Measurements from ENCODE around the gene CCDC120. TPM values are rescaled to one million over a fixed set of nuclear protein-coding genes. Genes with fewer than 3 reads are reported as not detected.

CCDC120 gene
- total and polyA plus RNA-seq, 8 donors: 2.3 to 25.4 (median 5.3) TPM

DNA sequence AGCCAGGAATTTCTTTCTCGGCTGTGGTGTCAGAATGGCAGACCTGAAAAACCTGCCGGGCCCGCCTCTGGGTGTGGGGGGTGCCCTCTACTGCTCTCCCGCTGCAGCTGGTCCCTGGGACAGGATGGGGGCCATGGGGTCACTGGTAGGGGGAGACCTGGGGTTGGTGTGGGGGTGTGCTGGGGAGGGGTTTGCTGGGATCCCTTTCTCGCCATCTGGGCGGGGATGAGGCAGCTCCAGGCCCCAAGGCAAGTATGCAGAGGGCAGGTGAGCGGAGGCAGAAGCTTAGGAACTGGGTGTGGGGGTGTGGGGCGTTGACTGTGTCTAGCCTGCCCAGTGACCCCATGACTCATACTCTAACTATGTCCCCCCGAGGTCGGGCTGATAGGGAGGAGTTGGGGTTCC lies 884 bp downstream of the CCDC120 start:
- TF ChIP-seq, protein P1, sequence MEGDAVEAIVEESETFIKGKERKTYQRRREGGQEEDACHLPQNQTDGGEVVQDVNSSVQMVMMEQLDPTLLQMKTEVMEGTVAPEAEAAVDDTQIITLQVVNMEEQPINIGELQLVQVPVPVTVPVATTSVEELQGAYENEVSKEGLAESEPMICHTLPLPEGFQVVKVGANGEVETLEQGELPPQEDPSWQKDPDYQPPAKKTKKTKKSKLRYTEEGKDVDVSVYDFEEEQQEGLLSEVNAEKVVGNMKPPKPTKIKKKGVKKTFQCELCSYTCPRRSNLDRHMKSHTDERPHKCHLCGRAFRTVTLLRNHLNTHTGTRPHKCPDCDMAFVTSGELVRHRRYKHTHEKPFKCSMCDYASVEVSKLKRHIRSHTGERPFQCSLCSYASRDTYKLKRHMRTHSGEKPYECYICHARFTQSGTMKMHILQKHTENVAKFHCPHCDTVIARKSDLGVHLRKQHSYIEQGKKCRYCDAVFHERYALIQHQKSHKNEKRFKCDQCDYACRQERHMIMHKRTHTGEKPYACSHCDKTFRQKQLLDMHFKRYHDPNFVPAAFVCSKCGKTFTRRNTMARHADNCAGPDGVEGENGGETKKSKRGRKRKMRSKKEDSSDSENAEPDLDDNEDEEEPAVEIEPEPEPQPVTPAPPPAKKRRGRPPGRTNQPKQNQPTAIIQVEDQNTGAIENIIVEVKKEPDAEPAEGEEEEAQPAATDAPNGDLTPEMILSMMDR (IDR thresholded peaks at IDR 0.05): no peak
- TF ChIP-seq POLR2AphosphoS5 (IDR thresholded peaks at IDR 0.05): no peak
- no peak for TF ChIP-seq EP300 (IDR thresholded peaks at IDR 0.05)
- no peak for TF ChIP-seq POLR2A (IDR thresholded peaks at IDR 0.05)
- H3K4me3 ChIP-seq: peak overlapping the region; percentile 34 to 52 (median 40)
- H3K9me3 ChIP-seq: no peaks in the 10 kb centered on the region
- peaks cover 0 to 30% (median 26%) of the 10 kb centered on the region in 4 donors for H3K36me3 ChIP-seq
- 23 to 100% (median 45%) methylated on average over 3 to 10 of the region's 10 CpGs for WGBS, 5 donors
- H3K27me3 ChIP-seq: peaks cover 0 to 5% (median 0%) of the 10 kb centered on the region in 3 donors
- peak overlapping the region; percentile 68 to 84 (median 77) for H3K27ac ChIP-seq
- H3K4me1 ChIP-seq: peaks cover 0 to 4% (median 0%) of the 10 kb centered on the region in 4 donors
- DNase-seq: peak; percentile 38 to 62
- intact Hi-C loops (cut with DNase I; ENCODE audit: low total_unique reads): loop anchor here (10.0 kb wide), 1 partner anchor 65 kb away; the partner anchor contains the start of gene GPKOW

DNA sequence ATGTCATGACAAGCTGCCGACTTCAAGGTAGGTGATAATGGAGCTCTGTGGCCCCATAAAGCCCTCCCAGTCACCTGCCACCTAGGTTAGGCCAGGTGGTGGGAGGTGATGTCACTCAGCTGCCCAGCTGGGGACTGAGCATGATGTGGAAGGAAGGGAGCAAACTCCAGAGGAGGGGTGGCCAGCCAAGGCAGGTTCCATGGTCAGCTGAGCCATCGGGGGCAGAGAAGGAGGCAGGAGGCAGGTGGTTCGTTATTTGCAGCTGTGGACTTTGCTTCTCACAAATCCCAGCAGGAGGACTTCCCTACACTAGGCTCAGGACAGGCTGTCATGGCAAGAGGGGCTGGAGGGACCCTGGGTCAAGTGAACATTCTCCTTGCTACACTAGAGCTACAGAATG lies 2.1 kb downstream of the CCDC120 start:
- no peak for TF ChIP-seq POLR2A (IDR thresholded peaks at IDR 0.05)
- no peak for TF ChIP-seq EP300 (IDR thresholded peaks at IDR 0.05)
- no peak overlapping the region for H3K4me3 ChIP-seq
- H3K9me3 ChIP-seq: no peaks in the 10 kb centered on the region
- 0 to 84% (median 58%) methylated on average over 1 to 3 of the region's 3 CpGs for WGBS, 5 donors
- H3K36me3 ChIP-seq: peaks cover 0 to 43% (median 38%) of the 10 kb centered on the region in 4 donors
- no peaks in the 10 kb centered on the region for H3K4me1 ChIP-seq
- peaks cover 0 to 5% (median 0%) of the 10 kb centered on the region in 3 donors for H3K27me3 ChIP-seq
- intact Hi-C loops (cut with DNase I; ENCODE audit: low total_unique reads): loop anchor here (10.0 kb wide), 1 partner anchor 64 kb away; the partner anchor contains the start of gene GPKOW
- DNase-seq: no peak
- peak overlapping the region in 1 of 5 donors; percentile 84 for H3K27ac ChIP-seq

DNA sequence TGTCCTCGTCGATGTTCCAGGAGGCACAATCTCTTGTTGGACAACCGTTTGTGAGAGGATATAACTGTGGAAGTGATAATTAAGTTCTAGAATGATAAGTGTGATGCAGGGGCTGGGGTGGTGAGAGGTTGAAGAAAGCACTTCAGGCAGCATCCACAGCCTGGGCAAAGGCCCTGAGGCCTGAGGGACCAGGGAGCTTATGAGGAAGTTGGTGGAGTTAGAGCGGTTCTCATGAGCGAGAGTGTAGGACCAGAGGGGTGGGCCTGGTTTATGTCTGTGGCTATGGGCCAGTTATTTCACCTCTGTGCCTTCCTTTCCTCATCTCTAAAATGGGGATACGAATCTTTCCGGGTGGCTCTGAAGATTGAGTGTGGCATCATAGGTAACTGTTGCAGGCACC lies 2.7 kb downstream of the CCDC120 start:
- 83 to 87% (median 86%) methylated on average over 7 of the region's 7 CpGs for WGBS, 5 donors
- DNase-seq: no peak
- H3K4me1 ChIP-seq: no peaks in the 10 kb centered on the region
- intact Hi-C loops (cut with DNase I; ENCODE audit: low total_unique reads): loop anchor here (10.0 kb wide), 1 partner anchor 63 kb away; the partner anchor contains the start of gene GPKOW
- H3K36me3 ChIP-seq: peaks cover 0 to 46% (median 40%) of the 10 kb centered on the region in 4 donors
- H3K9me3 ChIP-seq: no peaks in the 10 kb centered on the region
- no peak overlapping the region for H3K4me3 ChIP-seq
- no peak overlapping the region for H3K27ac ChIP-seq
- TF ChIP-seq, protein P1 (IDR thresholded peaks at IDR 0.05): no peak
- TF ChIP-seq POLR2AphosphoS5 (IDR thresholded peaks at IDR 0.05) (no peak), POLR2A (IDR thresholded peaks at IDR 0.05) (no peak), EP300 (IDR thresholded peaks at IDR 0.05) (no peak)
- peaks cover 0 to 5% (median 0%) of the 10 kb centered on the region in 3 donors for H3K27me3 ChIP-seq

DNA sequence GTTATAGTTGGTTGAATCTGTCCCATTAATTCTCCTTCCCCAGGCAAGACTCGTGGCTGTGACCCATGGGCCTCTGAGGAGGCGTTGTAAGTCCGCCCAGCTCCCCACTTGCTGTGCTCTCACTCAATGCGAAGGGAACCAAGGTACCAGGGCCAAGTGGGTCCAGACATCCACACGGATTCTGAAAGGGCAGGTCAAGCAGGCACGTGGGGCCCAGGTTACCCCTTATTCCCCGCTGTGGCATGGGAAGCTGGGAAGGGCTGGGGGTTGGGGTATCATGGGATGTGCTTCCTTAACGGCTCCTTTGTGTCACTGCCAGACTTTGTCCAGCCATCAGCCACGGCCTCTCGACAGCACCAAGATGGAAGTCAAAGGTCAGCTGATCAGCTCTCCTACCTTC lies 3.1 kb downstream of the CCDC120 start:
- Histone ChIP-seq H3K4me3 (no peak overlapping the region), H3K4me1 (no peaks in the 10 kb centered on the region), H3K36me3 (peaks cover 0 to 50% (median 44%) of the 10 kb centered on the region in 4 donors), H3K27me3 (peaks cover 0 to 5% (median 0%) of the 10 kb centered on the region in 3 donors), H3K9me3 (no peaks in the 10 kb centered on the region), H3K27ac (no peak overlapping the region)
- 68 to 89% (median 76%) methylated on average over 7 to 10 of the region's 10 CpGs for WGBS, 5 donors
- intact Hi-C loops (cut with DNase I; ENCODE audit: low total_unique reads): loop anchor here (10.0 kb wide), 1 partner anchor 63 kb away; the partner anchor contains the start of gene GPKOW
- DNase-seq: no peak
- no peak for TF ChIP-seq POLR2A (IDR thresholded peaks at IDR 0.05)

DNA sequence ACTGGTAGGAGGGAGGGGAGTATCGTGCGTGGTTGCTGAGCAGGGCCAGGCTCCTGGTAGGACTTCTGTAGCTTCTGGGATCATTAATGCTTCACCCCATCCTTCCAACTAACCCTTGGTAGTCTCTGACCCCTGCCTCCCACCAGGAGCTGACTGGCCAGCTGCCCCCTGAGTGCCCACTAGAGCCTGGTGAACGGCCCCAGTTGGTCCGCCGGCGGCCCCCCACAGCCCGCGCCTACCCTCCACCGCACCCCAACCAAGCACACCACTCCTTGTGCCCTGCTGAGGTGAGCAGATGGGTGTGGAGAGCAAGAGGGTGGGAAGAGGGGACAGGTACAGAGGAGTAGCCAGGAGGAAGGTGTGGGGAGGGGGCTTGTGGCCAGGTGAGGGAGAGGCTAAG lies 4.9 kb downstream of the CCDC120 start:
- WGBS, 5 donors: 87 to 97% (median 94%) methylated on average over 6 to 9 of the region's 9 CpGs
- Histone ChIP-seq H3K27ac (no peak overlapping the region), H3K36me3 (peaks cover 0 to 64% (median 55%) of the 10 kb centered on the region in 4 donors), H3K4me3 (no peak overlapping the region), H3K27me3 (peaks cover 0 to 3% (median 0%) of the 10 kb centered on the region in 3 donors), H3K9me3 (no peaks in the 10 kb centered on the region), H3K4me1 (no peaks in the 10 kb centered on the region)
- intact Hi-C loops (cut with DNase I; ENCODE audit: low total_unique reads): loop anchor here (10.0 kb wide), 1 partner anchor 61 kb away; the partner anchor contains the start of gene GPKOW
- TF ChIP-seq, protein P1 (IDR thresholded peaks at IDR 0.05): no peak
- no peak for TF ChIP-seq EP300 (IDR thresholded peaks at IDR 0.05)
- TF ChIP-seq POLR2A (IDR thresholded peaks at IDR 0.05): no peak
- no peak for TF ChIP-seq POLR2AphosphoS5 (IDR thresholded peaks at IDR 0.05)
- DNase-seq: no peak
